GM18873 (cell line): ENCODE measurements around the gene ABHD17A.

Experiments used
- ATAC-seq: cut with Tn5 transposase; IDR thresholded peaks from one replicate; pipeline ENCODE4 v1.9.1; 2021; ENCODE audit warnings: mild to moderate bottlenecking, moderate library complexity, moderate number of reproducible peaks; ENCODE audit not compliant: unreplicated experiment, low FRiP score

Gene ABHD17A

GRCh38 chr19:1841209-1841924 is 43.9 kb downstream of the ABHD17A start:
- ATAC-seq = no peak

GRCh38 chr19:1840541-1841115 is 44.7 kb downstream of the ABHD17A start:
- no peak for ATAC-seq

- ATAC-seq = no peak
These were observed 45.4 kb downstream of the ABHD17A start for GRCh38 chr19:1839658-1840540.

GRCh38 chr19:1837625-1838105 is 47.6 kb downstream of the ABHD17A start:
- no peak for ATAC-seq

- no peak for ATAC-seq
These were observed 48.1 kb downstream of the ABHD17A start for GRCh38 chr19:1837222-1837565.

- no peak for ATAC-seq
These were observed 48.7 kb downstream of the ABHD17A start for GRCh38 chr19:1836458-1837221.

- ATAC-seq = no peak
These were observed 51.8 kb downstream of the ABHD17A start for GRCh38 chr19:1833540-1833939.

GRCh38 chr19:1832046-1832663 is 53.1 kb downstream of the ABHD17A start:
- no peak for ATAC-seq

- ATAC-seq = no peak
These were observed 54.3 kb downstream of the ABHD17A start for GRCh38 chr19:1830978-1831377.

- no peak for ATAC-seq
These were observed 54.7 kb downstream of the ABHD17A start for GRCh38 chr19:1830568-1830967.

- no peak for ATAC-seq
These were observed 55.3 kb downstream of the ABHD17A start for GRCh38 chr19:1829958-1830357.

GRCh38 chr19:1828279-1829238 is 56.7 kb downstream of the ABHD17A start:
- ATAC-seq = no peak

GRCh38 chr19:1827566-1828278 is 57.6 kb downstream of the ABHD17A start:
- no peak for ATAC-seq
